Mucosa of descending colon (tissue), 3 donors: ENCODE data around the gene PATJ. TPM values are rescaled to one million over a fixed set of nuclear protein-coding genes. Genes with fewer than 3 reads are reported as not detected.

Experiments
- ATAC-seq: fragments of 200-7000 bp; cut with Tn5 transposase; one replicate; pipeline ENCODE4 v1.9.1; 2020; ENCODE audit warnings: mild to moderate bottlenecking, moderate library complexity
- DNase-seq, 3 donors: peaks; one replicate each; pipeline ENCODE4 v3.0.0-alpha.2; 2020
- H3K36me3 ChIP-seq: fragments of 200-600 bp; one replicate; pipeline ENCODE4 v1.8.0; 2021; ENCODE audit warnings: low read depth, mild to moderate bottlenecking
- H3K4me1 ChIP-seq: fragments of 200-600 bp; one replicate; pipeline ENCODE4 v1.8.0; 2021; ENCODE audit warnings: low read depth, mild to moderate bottlenecking
- H3K4me3 ChIP-seq: fragments of 200-600 bp; one replicate; pipeline ENCODE4 v1.8.0; 2021; ENCODE audit warnings: mild to moderate bottlenecking
- H3K9me3 ChIP-seq: fragments of 200-600 bp; one replicate; pipeline ENCODE4 v1.8.0; 2021; ENCODE audit warnings: mild to moderate bottlenecking
- CTCF ChIP-seq: fragments of 200-600 bp; IDR thresholded peaks from one replicate; pipeline ENCODE4 v1.8.0; 2022; ENCODE audit warnings: antibody characterized with exemption, mild to moderate bottlenecking
- intact Hi-C, 2 donors: fragments of 100-400 bp; cut with DNase I in 1 of 2; cut with micrococcal nuclease in 1 of 2; formaldehyde crosslinking; loops; one replicate each; pipeline versions ENCODE4 v1.11.0 to v1.11.1; 2022; cut with DNase I, micrococcal nuclease
- total RNA-seq, 3 donors: library from RNA; stranded (reverse); fragmentation: NEBNext Ultra II Directional in 2 of 3; extraction: Animal tissue kit (Norgen Biotek cat#: 25700) in 2 of 3; gene quantifications; one replicate each; pipeline versions ENCODE4 v1.2.1 to v1.2.4, GENCODE V29; 2021 to 2023
- donor health status: DM: no; HTN: no; CAD: no; lungs with moderate emphysema.
- donor health status: DM: no; HTN: no; CAD: no.
- donor health status: DM: no; HTN: yes; CAD: no.

The PATJ gene
- total RNA-seq, 3 donors from 2014 or later: 58.6 to 112 (median 65.9) TPM

- Histone ChIP-seq H3K9me3 (no peaks in the 10 kb centered on the region), H3K4me3 (no peak overlapping the region), H3K36me3 (no peaks in the 10 kb centered on the region), H3K4me1 (no peaks in the 10 kb centered on the region)
- intact Hi-C loops: no loop called here
- DNase-seq: no peak
- ATAC-seq: no peak
- no peak for TF ChIP-seq CTCF
Measured at GRCh38 chr1:62138029-62138428, 395.7 kb downstream of the PATJ start.

DNA sequence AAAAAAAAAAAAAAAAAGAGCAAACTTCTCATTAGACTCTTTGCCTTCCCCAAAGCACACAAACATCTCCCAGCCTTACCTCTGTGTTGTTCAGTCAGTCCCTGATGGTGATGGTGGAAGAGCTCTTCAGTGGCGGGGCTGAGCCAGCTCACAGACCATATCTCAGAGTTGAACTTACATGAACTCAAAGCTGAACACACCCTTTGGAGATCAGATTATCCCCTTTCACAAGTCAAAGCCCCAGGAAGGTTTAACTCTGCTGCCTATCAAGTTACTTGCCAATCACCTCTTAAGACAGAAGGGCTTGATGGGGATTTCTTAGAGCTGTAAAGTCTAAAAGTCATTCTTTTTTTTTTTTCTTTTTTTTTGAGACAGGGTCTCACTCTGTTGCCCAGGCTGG, 397.1 kb downstream of the PATJ start:
- ATAC-seq (no peak), DNase-seq (no peak)
- no peaks in the 10 kb centered on the region for H3K36me3 ChIP-seq
- no peak for TF ChIP-seq CTCF
- no peaks in the 10 kb centered on the region for H3K4me1 ChIP-seq
- no peaks in the 10 kb centered on the region for H3K9me3 ChIP-seq
- intact Hi-C loops: no loop called here
- H3K4me3 ChIP-seq: no peak overlapping the region

GRCh38 chr1:62140666-62141065, 398.4 kb downstream of the PATJ start:
- TF ChIP-seq CTCF: no peak
- Histone ChIP-seq H3K36me3 (peaks cover 4% of the 10 kb centered on the region), H3K4me1 (no peaks in the 10 kb centered on the region), H3K4me3 (no peak overlapping the region), H3K9me3 (no peaks in the 10 kb centered on the region)
- intact Hi-C loops: no loop called here
- ATAC-seq (no peak), DNase-seq (no peak)

DNA sequence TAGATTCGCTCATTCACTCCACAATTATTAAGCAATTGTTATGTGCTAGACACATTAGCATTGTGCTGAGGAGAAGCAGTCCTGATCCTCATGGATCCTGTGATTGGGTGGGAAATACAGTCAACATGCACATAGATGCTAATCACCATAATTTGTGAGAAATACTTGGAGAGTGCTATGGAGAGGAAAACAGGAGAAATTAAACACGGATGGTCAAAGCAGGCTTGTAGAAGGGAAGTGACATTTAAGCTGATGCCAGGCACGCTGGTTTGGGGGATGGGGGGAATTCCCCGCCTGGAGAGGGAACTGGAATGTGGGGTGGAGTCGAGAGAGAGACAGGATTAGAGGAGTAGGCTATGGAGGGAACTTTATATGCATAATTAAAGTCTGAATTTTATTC, 400.2 kb downstream of the PATJ start:
- intact Hi-C loops: no loop called here
- ATAC-seq: no peak
- DNase-seq: no peak
- Histone ChIP-seq H3K4me3 (no peak overlapping the region), H3K9me3 (no peaks in the 10 kb centered on the region), H3K36me3 (peaks cover 4% of the 10 kb centered on the region), H3K4me1 (no peaks in the 10 kb centered on the region)
- TF ChIP-seq CTCF: no peak

GRCh38 chr1:62144238-62144831, 402.1 kb downstream of the PATJ start:
- peak in 1 of 3 donors; percentile 55 for DNase-seq
- Histone ChIP-seq H3K36me3 (peaks cover 4% of the 10 kb centered on the region), H3K4me3 (no peak overlapping the region), H3K4me1 (no peaks in the 10 kb centered on the region), H3K9me3 (no peaks in the 10 kb centered on the region)
- TF ChIP-seq CTCF: peak; percentile 18
- intact Hi-C loops: no loop called here
- ATAC-seq: peak; percentile 50

GRCh38 chr1:62159940-62160348, 417.7 kb downstream of the PATJ start:
- Histone ChIP-seq H3K4me3 (no peak overlapping the region), H3K36me3 (no peaks in the 10 kb centered on the region), H3K9me3 (no peaks in the 10 kb centered on the region), H3K4me1 (no peaks in the 10 kb centered on the region)
- ATAC-seq: no peak
- intact Hi-C loops: no loop called here
- TF ChIP-seq CTCF: no peak
- no peak for DNase-seq
